Hepatocyte (in vitro differentiated cells): ENCODE measurements around the gene ISM1.

ENCODE experiments used
- EZH2 ChIP-seq: fragments of 200-600 bp; sonication (generic); IDR thresholded peaks from 2 replicates; pipeline ENCODE4 v1.6.1; 2016; ENCODE audit warnings: antibody characterized with exemption, mild to moderate bottlenecking, borderline replicate concordance
- EZH2phosphoT487 ChIP-seq: fragments of 200-600 bp; sonication (generic); IDR thresholded peaks from one replicate; pipeline ENCODE4 v1.6.1; 2018; ENCODE audit warnings: antibody characterized with exemption, mild to moderate bottlenecking, low read depth, moderate library complexity; ENCODE audit not compliant: unreplicated experiment, severe bottlenecking
- TF ChIP-seq, protein P1 (sequence below): fragments of 200-600 bp; sonication (generic); IDR thresholded peaks from 2 replicates; pipeline ENCODE4 v1.5.1; 2016; ENCODE audit warnings: antibody characterized with exemption, mild to moderate bottlenecking; ENCODE audit not compliant: poor library complexity

DNA sequence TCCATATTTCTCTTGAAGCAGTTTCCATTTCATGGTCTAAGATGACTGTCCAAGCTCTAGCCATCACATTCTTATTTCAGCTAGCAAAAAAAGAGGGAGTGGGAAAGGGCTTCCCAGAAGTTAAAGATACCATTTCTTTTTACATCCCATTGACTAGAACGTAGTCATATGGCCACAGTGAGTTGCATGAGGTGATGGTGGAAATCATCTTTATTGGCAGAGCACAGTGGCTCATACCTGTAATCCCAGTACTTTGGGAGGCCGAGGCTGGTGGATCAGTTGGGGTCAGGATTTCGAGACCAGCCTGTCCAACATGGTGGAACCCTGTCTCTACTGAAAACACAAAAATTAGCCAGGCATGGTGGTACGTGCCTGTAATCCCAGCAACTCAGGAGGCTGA, 99.6 kb downstream of the ISM1 start:
- TF ChIP-seq, protein P1, sequence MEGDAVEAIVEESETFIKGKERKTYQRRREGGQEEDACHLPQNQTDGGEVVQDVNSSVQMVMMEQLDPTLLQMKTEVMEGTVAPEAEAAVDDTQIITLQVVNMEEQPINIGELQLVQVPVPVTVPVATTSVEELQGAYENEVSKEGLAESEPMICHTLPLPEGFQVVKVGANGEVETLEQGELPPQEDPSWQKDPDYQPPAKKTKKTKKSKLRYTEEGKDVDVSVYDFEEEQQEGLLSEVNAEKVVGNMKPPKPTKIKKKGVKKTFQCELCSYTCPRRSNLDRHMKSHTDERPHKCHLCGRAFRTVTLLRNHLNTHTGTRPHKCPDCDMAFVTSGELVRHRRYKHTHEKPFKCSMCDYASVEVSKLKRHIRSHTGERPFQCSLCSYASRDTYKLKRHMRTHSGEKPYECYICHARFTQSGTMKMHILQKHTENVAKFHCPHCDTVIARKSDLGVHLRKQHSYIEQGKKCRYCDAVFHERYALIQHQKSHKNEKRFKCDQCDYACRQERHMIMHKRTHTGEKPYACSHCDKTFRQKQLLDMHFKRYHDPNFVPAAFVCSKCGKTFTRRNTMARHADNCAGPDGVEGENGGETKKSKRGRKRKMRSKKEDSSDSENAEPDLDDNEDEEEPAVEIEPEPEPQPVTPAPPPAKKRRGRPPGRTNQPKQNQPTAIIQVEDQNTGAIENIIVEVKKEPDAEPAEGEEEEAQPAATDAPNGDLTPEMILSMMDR, result no peak
- TF ChIP-seq EZH2 (no peak), EZH2phosphoT487 (no peak)
